HepG2 (cell line): ENCODE measurements around the gene CHST13. TPM values are rescaled to one million over a fixed set of nuclear protein-coding genes. Genes with fewer than 3 reads are reported as not detected.

Experiments
- ATAC-seq: fragments of 200-7000 bp; cut with Tn5 transposase; 3 replicates; pipeline ENCODE4 v1.9.1; 2020; ENCODE audit warnings: mild to moderate bottlenecking, moderate library complexity
- BruUV-seq: library from RNA; stranded (reverse); fragments of 400-500 nt; replicated peaks from 2 replicates; lab custom pipeline; 2021; lab: Mats Ljungman, UMichigan
- CTCF ChIA-PET: fragments of 300-600 bp; formaldehyde crosslinking; extraction: SDS; loops from one replicate; lab custom pipeline; 2021; ENCODE audit warnings: low total read pairs, inconsistent platforms, low intra/inter-chr PET ratio; lab: Yijun Ruan, JAX
- POLR2A ChIA-PET: fragments of 350-600 bp; sonication (Branson Sonifier 250); formaldehyde crosslinking; loops from one replicate; lab custom pipeline; 2020; ENCODE audit warnings: antibody characterized with exemption, inconsistent platforms; lab: Yijun Ruan, JAX
- DNase-seq: peaks from one replicate; pipeline ENCODE4 v3.0.0-alpha.2; 2015; ENCODE audit warnings: low spot score
- FAIRE-seq: peaks from 3 replicates; lab custom pipeline; 2011; peaks lifted over from hg19 to GRCh38; lab: Jason Lieb, UNC
- H2AFZ ChIP-seq: one replicate; pipeline ENCODE4 v1.6.1; 2011; ENCODE audit warnings: low read length, inconsistent platforms
- H3K27ac ChIP-seq: fragments of 300-600 bp; 3 replicates; pipeline ENCODE4 v1.8.0; 2011; ENCODE audit warnings: mixed run types, mild to moderate bottlenecking, mixed read lengths, low read length, inconsistent platforms; ENCODE audit not compliant: insufficient read depth; ENCODE audit errors: extremely low read length
- H3K27me3 ChIP-seq, 2 experiments: fragments of 200-600 bp in 1 of 2; 2 replicates in 1 of 2; 3 replicates in 1 of 2; pipeline versions ENCODE4 v1.6.0 to v1.8.0; 2011; ENCODE audit warnings: low read length in 2 of 2, mild to moderate bottlenecking in 2 of 2, moderate library complexity in 2 of 2, inconsistent platforms in 1 of 2; ENCODE audit not compliant: insufficient read depth in 2 of 2, control insufficient read depth in 1 of 2
- H3K36me3 ChIP-seq, 2 experiments: fragments of 200-600 bp in 1 of 2; replicated peaks in 1 of 2; 2 replicates in 1 of 2; 3 replicates in 1 of 2; pipeline versions ENCODE4 v1.5.1 to v1.8.0; 2011; ENCODE audit warnings: low read length in 2 of 2, inconsistent platforms in 1 of 2; ENCODE audit not compliant: insufficient read depth in 2 of 2, control insufficient read depth in 1 of 2
- H3K4me1 ChIP-seq: 2 replicates; pipeline ENCODE4 v1.5.1; 2012; ENCODE audit warnings: low read length, inconsistent platforms; ENCODE audit not compliant: insufficient read depth
- H3K4me2 ChIP-seq: 2 replicates; pipeline ENCODE4 v1.6.0; 2011; ENCODE audit warnings: low read depth, low read length, inconsistent platforms
- H3K4me3 ChIP-seq, 3 experiments: fragments of 200-600 bp in 1 of 3; sonication (generic), shearing (Covaris generic) in 1 of 3; replicated peaks in 1 of 3; 2 replicates each; pipeline ENCODE4 v1.5.1; 2011 to 2016; ENCODE audit warnings: low read length in 3 of 3, inconsistent platforms in 2 of 3, low read depth in 2 of 3, mild to moderate bottlenecking in 2 of 3, control low read depth in 1 of 3, mixed read lengths in 1 of 3; ENCODE audit not compliant: insufficient read depth in 1 of 3
- H3K79me2 ChIP-seq: one replicate; pipeline ENCODE4 v1.6.1; 2011; ENCODE audit warnings: low read length, inconsistent platforms; ENCODE audit not compliant: insufficient read depth
- H3K9ac ChIP-seq: 2 replicates; pipeline ENCODE4 v1.6.0; 2011; ENCODE audit warnings: mild to moderate bottlenecking, low read depth, low read length, inconsistent platforms; ENCODE audit not compliant: insufficient read depth
- H3K9me3 ChIP-seq: 2 replicates; pipeline ENCODE4 v1.5.1; 2012; ENCODE audit warnings: mild to moderate bottlenecking, low read length
- H4K20me1 ChIP-seq: 2 replicates; pipeline ENCODE4 v1.6.0; 2011; ENCODE audit warnings: inconsistent platforms, mild to moderate bottlenecking, low read length, moderate library complexity; ENCODE audit not compliant: insufficient read depth
- KDM5B ChIP-seq: sonication (generic); formaldehyde crosslinking; IDR thresholded peaks from 2 replicates; pipeline ENCODE4 v1.4.0; 2020; ENCODE audit warnings: missing genetic modification reagents, mild to moderate bottlenecking, borderline replicate concordance
- KMT2B ChIP-seq: IDR thresholded peaks from 2 replicates; pipeline ENCODE4 v1.6.1; 2016; ENCODE audit warnings: missing genetic modification reagents, missing compliant biosample characterization
- MAZ ChIP-seq, 2 experiments: sonication (generic) in 1 of 2; formaldehyde crosslinking in 1 of 2; IDR thresholded peaks; 2 replicates each; pipeline versions ENCODE4 v1.5.0 to v1.6.1; 2012 to 2020; ENCODE audit warnings: low read depth in 2 of 2, mild to moderate bottlenecking in 2 of 2, borderline replicate concordance in 1 of 2, improper control_type of control experiment in 1 of 2, low read length in 1 of 2, missing genetic modification reagents in 1 of 2, moderate library complexity in 1 of 2
- SCMH1 ChIP-seq: sonication (generic); formaldehyde crosslinking; IDR thresholded peaks from 2 replicates; pipeline ENCODE4 v1.9.0; 2021; ENCODE audit warnings: missing genetic modification reagents, mild to moderate bottlenecking, borderline replicate concordance
- SKI ChIP-seq: fragments of 450-650 bp; IDR thresholded peaks from one replicate; pipeline ENCODE4 v1.6.1; 2018; ENCODE audit warnings: mild to moderate bottlenecking; ENCODE audit not compliant: partially characterized antibody
- UBTF ChIP-seq: sonication (generic); formaldehyde crosslinking; IDR thresholded peaks from 2 replicates; pipeline ENCODE4 v1.4.0; 2020; ENCODE audit warnings: mild to moderate bottlenecking, missing genetic modification reagents
- YY1 ChIP-seq: IDR thresholded peaks from 2 replicates; pipeline ENCODE4 v1.6.1; 2011; ENCODE audit warnings: low read length, low read depth, moderate library complexity, mild to moderate bottlenecking; ENCODE audit not compliant: insufficient read depth, insufficient replicate concordance
- ZNF253 ChIP-seq: sonication (generic); formaldehyde crosslinking; IDR thresholded peaks from 2 replicates; pipeline ENCODE4 v1.8.0; 2022; ENCODE audit warnings: mild to moderate bottlenecking, missing genetic modification reagents, borderline replicate concordance
- ZNF317 ChIP-seq: sonication (generic); formaldehyde crosslinking; IDR thresholded peaks from 2 replicates; pipeline ENCODE4 v1.5.0; 2020; ENCODE audit warnings: mild to moderate bottlenecking, missing genetic modification reagents
- ZNF432 ChIP-seq: sonication (generic); formaldehyde crosslinking; IDR thresholded peaks from 2 replicates; pipeline ENCODE4 v1.5.0; 2020; ENCODE audit warnings: missing genetic modification reagents, mild to moderate bottlenecking, borderline replicate concordance
- ZNF451 ChIP-seq: sonication (generic); formaldehyde crosslinking; IDR thresholded peaks from 2 replicates; pipeline ENCODE4 v1.5.0; 2020; ENCODE audit warnings: mild to moderate bottlenecking, missing genetic modification reagents
- ZNF800 ChIP-seq: sonication (generic); formaldehyde crosslinking; IDR thresholded peaks from 2 replicates; pipeline ENCODE4 v1.4.0; 2020; ENCODE audit warnings: missing genetic modification reagents
- WGBS: methylation state at CpG from one replicate; pipeline ENCODE4 v1.1.6; 2017; ENCODE audit warnings: low lambda C conversion rate; 5-methylcytosine and 5-hydroxymethylcytosine counted together
- in situ Hi-C: cut with HindIII; loops from 2 replicates; pipeline ENCODE4 v1.10.0; 2017; ENCODE audit warnings: low pct_unique_long_range_greater_than_20kb; ENCODE audit not compliant: extremely low pct_ligation_motif_present
- intact Hi-C: fragments of 100-400 bp; cut with micrococcal nuclease; formaldehyde crosslinking; loops from one replicate; pipeline ENCODE4 v1.10.0; 2022; ENCODE audit not compliant: unreplicated experiment
- polyA plus RNA-seq, 8 experiments: library from polyadenylated mRNA; depleted of rRNA in 3 of 8; stranded (reverse) in 7 of 8; unstranded in 1 of 8; fragments of >200 nt; fragmentation: Illumina TruSeq in 4 of 8; extraction: Trizol in 4 of 8; gene quantifications; 2 replicates each; pipeline versions ENCODE4 v1.2.1 to v1.2.3, GENCODE V29; 2011 to 2016; ENCODE audit warnings: low read depth in 4 of 8, missing spikeins in 1 of 8, mixed read lengths in 1 of 8; ENCODE audit not compliant: insufficient read depth in 1 of 8
- total RNA-seq, 5 experiments: library from RNA; depleted of rRNA; stranded (reverse); fragments of >200 nt; fragmentation: Illumina TruSeq; extraction: Trizol; gene quantifications; 2 replicates each; pipeline ENCODE4 v1.2.3, GENCODE V29; 2016; ENCODE audit warnings: low read depth in 1 of 5

CHST13 gene
- total and polyA plus RNA-seq, 2 of the 13 experiments (the other 11 are each of a cell fraction or from before 2014, with no cell fraction given), result 32.0 to 43.1 TPM

- 0 out of 2 replicates have a peak, but pooled peaks have one; percentile 52 for TF ChIP-seq ZNF451
- TF ChIP-seq KDM5B (CRISPR knock-in tag), result peak; percentile 3; the same call in 1 of the 2 replicates
- no peak for TF ChIP-seq KMT2B
- TF ChIP-seq SKI, result peak; percentile 56
- 0 out of 2 replicates have a peak, but pooled peaks have one; percentile 25 for TF ChIP-seq ZNF800 (CRISPR knock-in tag)
Observed at GRCh38 chr3:126475413-126476114, 48.4 kb upstream of the CHST13 start, which contains the start of gene ZXDC (continued).

DNA sequence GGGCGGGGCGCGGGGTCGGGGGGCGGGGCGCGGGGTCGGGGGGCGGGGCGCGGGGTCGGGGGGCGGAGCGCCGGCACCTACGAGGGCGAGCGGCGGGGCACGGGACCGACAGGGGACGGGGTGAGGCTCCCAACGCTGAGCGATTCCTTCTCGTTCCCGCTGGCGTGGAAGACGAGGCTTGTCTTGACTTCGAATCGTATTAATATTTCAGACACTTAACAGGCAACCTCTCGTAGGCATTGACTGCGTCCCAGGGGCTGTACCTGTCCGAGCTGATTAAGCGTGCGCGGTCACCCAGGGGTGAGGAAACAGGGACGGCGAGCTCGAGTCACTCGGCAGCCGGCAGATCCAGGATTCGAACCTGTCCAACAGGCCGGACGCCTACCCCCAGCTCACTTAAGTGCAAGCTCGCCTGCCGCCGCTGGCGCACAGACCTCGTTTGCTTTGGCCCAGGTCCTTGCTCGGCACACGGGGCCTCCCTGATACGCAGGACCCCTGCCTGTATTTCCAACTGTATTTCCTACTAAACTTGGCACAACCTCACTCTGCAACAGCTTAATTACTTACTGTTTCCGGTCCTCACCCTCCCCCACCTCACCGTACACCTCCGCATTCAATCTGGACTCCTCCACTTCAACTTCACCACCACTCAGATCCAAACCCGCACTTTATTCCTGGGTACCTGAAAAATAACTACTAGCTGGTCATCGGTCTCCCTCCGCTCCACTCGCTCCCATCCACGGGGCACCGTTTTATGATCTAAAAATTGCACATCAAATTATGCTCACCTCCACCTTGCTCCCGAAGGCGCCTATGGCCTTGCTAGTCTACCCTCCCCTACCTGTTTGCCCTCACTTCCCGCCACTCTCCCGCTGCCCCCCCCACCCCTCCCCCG is 47.5 kb upstream of the CHST13 start:
- BruUV-seq, result TSS peak; percentile 94
- no peak for DNase-seq
- no peaks in the 10 kb centered on the region; a peak in 1 of 5 replicates for H3K27me3 ChIP-seq
- intact Hi-C loops (loop anchor here (1.0 kb wide), 1 partner anchor 9 kb away; no protein-coding TSS in a partner anchor), in situ Hi-C loops (no loop called here)
- H2AFZ ChIP-seq, result peak overlapping the region; percentile 19
- H3K79me2 ChIP-seq, result peaks cover 35% of the 10 kb centered on the region
- 22% methylated on average over 16 of the region's 66 CpGs for whole genome bisulfite sequencing
- peaks cover 21% of the 10 kb centered on the region for H4K20me1 ChIP-seq
- peaks cover 74% of the 10 kb centered on the region for H3K4me1 ChIP-seq
- H3K9ac ChIP-seq, result peak overlapping the region; percentile 89
- peaks cover 0 to under 1% of the 10 kb centered on the region in 2 experiments; a peak in 1 of 5 replicates for H3K36me3 ChIP-seq
- ChIA-PET POLR2A (interaction anchor here (0.6 to 3.2 kb wide), 9 partner anchors 8 to 297 kb away, joined by 3 to 26 read pairs (median 12); partner anchors contain the start of gene CHST13), CTCF (no interaction called here)
- peak overlapping the region; percentile 91 for H3K4me2 ChIP-seq
- peak; percentile 22 for ATAC-seq
- H3K27ac ChIP-seq, result peak overlapping the region; percentile 80
- H3K4me3 ChIP-seq, result peak overlapping the region; percentile 78 to 87 (median 80)
- FAIRE-seq, result no peak
- H3K9me3 ChIP-seq, result no peaks in the 10 kb centered on the region
- TF ChIP-seq ZNF317, result no peak
- no peak for TF ChIP-seq ZNF432 (CRISPR knock-in tag)
- peak; percentile 66; the same call in 1 of the 2 replicates for TF ChIP-seq ZNF253
- no peak for TF ChIP-seq YY1
- TF ChIP-seq SCMH1 (CRISPR knock-in tag), result no peak
- no peak for TF ChIP-seq MAZ (IDR thresholded peaks at IDR 0.05; ENCODE audit: borderline replicate concordance, low read depth, low read length)
- peak; percentile 89 for TF ChIP-seq MAZ (CRISPR knock-in tag; IDR thresholded peaks at IDR 0.05; ENCODE audit: low read depth)
- TF ChIP-seq UBTF, result peak; percentile 50
